ENCODE data around the gene ASB6. TPM values are rescaled to one million over a fixed set of nuclear protein-coding genes. Genes with fewer than 3 reads are reported as not detected.

ASB6 gene
- total and polyA plus RNA-seq, 2 experiments from 2014 or later: 22.9 to 24.1 TPM

DNA sequence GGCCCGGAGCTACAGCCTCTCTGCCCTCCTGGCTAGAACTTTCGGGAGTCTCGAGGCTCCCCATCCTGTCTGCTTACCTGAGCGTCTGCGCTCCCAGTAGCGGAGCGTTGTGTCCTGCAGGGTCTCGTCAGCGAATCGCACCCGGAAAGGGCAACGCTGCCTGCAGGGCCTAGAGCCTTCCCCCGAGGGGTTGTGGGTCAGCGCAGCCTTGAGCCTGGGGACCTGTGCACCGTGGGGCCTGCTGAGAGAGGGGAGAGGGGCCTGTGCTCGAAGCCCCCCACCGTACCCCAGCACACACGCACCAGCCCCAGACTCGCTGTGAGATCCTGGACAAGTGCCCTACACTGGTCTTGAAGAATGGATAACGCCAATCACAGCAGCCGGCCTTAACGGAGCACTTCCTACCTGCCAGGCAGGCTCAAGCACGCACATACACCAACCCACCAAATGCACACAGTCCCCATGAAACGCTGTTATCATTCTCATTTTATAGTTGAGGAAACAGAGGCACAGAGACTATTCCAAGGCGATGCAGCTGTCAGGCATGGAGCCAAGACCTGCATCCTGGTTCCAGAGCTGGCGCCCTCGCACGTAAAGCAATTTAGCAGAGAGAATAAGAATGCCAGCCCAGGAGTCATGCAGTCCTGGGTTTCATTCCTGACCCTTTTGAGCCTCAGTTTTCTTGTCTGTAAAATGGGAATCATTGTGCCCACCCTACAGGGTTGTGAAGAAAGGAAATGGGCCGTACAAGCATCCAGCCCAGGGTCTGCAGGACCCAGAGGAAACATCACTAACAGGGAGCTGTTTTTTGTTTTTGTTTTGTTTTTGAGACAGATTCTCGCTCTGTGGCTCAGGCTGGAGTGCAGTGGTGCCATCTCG lies 26.3 kb downstream of the ASB6 start:
- Histone ChIP-seq H3K9me3 (ENCODE audit: low read depth) (no peaks in the 10 kb centered on the region), H3K4me2 (ENCODE audit: unreplicated experiment) (no peak overlapping the region), H2AFZ (no peak overlapping the region), H3F3A (ENCODE audit: insufficient read depth) (peaks cover 27% of the 10 kb centered on the region), H3K4me1 (ENCODE audit: insufficient read depth) (peaks cover 19% of the 10 kb centered on the region), H4K20me1 (ENCODE audit: insufficient read depth) (no peaks in the 10 kb centered on the region), H3K27ac (no peak overlapping the region), H3K79me2 (ENCODE audit: insufficient read depth) (no peaks in the 10 kb centered on the region), H3K36me3 (ENCODE audit: low read depth) (no peaks in the 10 kb centered on the region), H3K4me3 (no peak overlapping the region), H3K9me2 (ENCODE audit: insufficient read depth) (no peaks in the 10 kb centered on the region), H3K27me3 (replicated peaks; ENCODE audit: insufficient read depth) (no peaks in the 10 kb centered on the region), H3K9ac (no peak overlapping the region)
- WGBS, 2 experiments (ENCODE audit: low coverage in 1 of 2, low lambda C conversion rate in 2 of 2, missing lambda C conversion rate in 2 of 2): 81 to 87% methylated on average over 28 to 30 of the region's 31 CpGs
- TF ChIP-seq EZH2 (IDR thresholded peaks at IDR 0.05; ENCODE audit: insufficient read depth, poor library complexity, severe bottlenecking): no peak
- TF ChIP-seq EZH2phosphoT487 (IDR thresholded peaks at IDR 0.05; ENCODE audit: insufficient read depth, low read depth): no peak
- in situ Hi-C loops (cut with MboI): loop anchor here (5.0 kb wide), 1 partner anchor 483 kb away; no protein-coding TSS in a partner anchor
- no peak for DNase-seq

DNA sequence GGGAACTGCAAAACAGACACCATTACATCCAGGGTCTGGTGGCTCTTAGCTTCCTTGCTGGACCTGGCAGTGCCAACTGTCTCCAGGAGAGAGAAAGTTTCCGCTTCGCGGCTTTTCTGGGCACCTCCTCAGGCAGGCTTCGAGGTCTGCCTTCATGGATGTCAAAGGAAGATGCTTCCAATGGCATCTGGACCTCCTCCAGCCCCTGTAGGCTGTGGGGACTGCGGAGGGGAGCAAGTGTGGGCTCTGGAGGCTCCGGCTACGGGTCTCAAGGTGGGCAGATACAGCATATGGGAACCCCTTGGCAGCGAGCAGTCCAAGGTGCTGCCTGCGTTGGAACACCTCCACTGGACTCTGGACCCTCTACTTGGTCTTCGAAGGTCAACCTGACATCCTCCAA lies 27.0 kb downstream of the ASB6 start:
- Histone ChIP-seq H3K27ac (no peak overlapping the region), H3K79me2 (ENCODE audit: insufficient read depth) (no peaks in the 10 kb centered on the region), H3K36me3 (ENCODE audit: low read depth) (no peaks in the 10 kb centered on the region), H3K9me3 (ENCODE audit: low read depth) (no peaks in the 10 kb centered on the region), H3K27me3 (replicated peaks; ENCODE audit: insufficient read depth) (no peaks in the 10 kb centered on the region), H3K4me2 (ENCODE audit: unreplicated experiment) (no peak overlapping the region), H3K9me2 (ENCODE audit: insufficient read depth) (no peaks in the 10 kb centered on the region), H3K4me3 (no peak overlapping the region), H2AFZ (no peak overlapping the region), H3K4me1 (ENCODE audit: insufficient read depth) (peaks cover 18% of the 10 kb centered on the region), H3F3A (ENCODE audit: insufficient read depth) (peaks cover 27% of the 10 kb centered on the region), H3K9ac (no peak overlapping the region), H4K20me1 (ENCODE audit: insufficient read depth) (no peaks in the 10 kb centered on the region)
- DNase-seq: no peak
- in situ Hi-C loops (cut with MboI): loop anchor here (5.0 kb wide), 1 partner anchor 483 kb away; no protein-coding TSS in a partner anchor
- WGBS, 2 experiments (ENCODE audit: low coverage in 1 of 2, low lambda C conversion rate in 2 of 2, missing lambda C conversion rate in 2 of 2): 92 to 93% methylated on average over 10 of the region's 10 CpGs
- TF ChIP-seq EZH2phosphoT487 (IDR thresholded peaks at IDR 0.05; ENCODE audit: insufficient read depth, low read depth): no peak
- TF ChIP-seq EZH2 (IDR thresholded peaks at IDR 0.05; ENCODE audit: insufficient read depth, poor library complexity, severe bottlenecking): no peak

- Histone ChIP-seq H3K9me2 (ENCODE audit: insufficient read depth) (no peaks in the 10 kb centered on the region), H3K9me3 (ENCODE audit: low read depth) (no peaks in the 10 kb centered on the region), H4K20me1 (ENCODE audit: insufficient read depth) (no peaks in the 10 kb centered on the region), H3F3A (ENCODE audit: insufficient read depth) (peaks cover 23% of the 10 kb centered on the region), H3K36me3 (ENCODE audit: low read depth) (no peaks in the 10 kb centered on the region), H3K27me3 (replicated peaks; ENCODE audit: insufficient read depth) (no peaks in the 10 kb centered on the region), H3K79me2 (ENCODE audit: insufficient read depth) (no peaks in the 10 kb centered on the region), H3K4me2 (ENCODE audit: unreplicated experiment) (no peak overlapping the region), H3K27ac (no peak overlapping the region), H3K9ac (no peak overlapping the region), H2AFZ (no peak overlapping the region), H3K4me1 (ENCODE audit: insufficient read depth) (peaks cover 22% of the 10 kb centered on the region), H3K4me3 (no peak overlapping the region)
- TF ChIP-seq EZH2phosphoT487 (IDR thresholded peaks at IDR 0.05; ENCODE audit: insufficient read depth, low read depth) (no peak), EZH2 (IDR thresholded peaks at IDR 0.05; ENCODE audit: insufficient read depth, poor library complexity, severe bottlenecking) (no peak)
- DNase-seq: no peak
- in situ Hi-C loops (cut with MboI): no loop called here
- WGBS, 2 experiments (ENCODE audit: low coverage in 1 of 2, low lambda C conversion rate in 2 of 2, missing lambda C conversion rate in 2 of 2): 81% methylated on average over 19 of the region's 19 CpGs
Measured at GRCh38 chr9:129613520-129614175, 28.3 kb downstream of the ASB6 start.

GRCh38 chr9:129612815-129613519 lies 29.0 kb downstream of the ASB6 start:
- no peak overlapping the region for H3K9ac ChIP-seq

More at GRCh38 chr9:129612815-129613519, 29.0 kb downstream of the ASB6 start:
- TF ChIP-seq EZH2phosphoT487 (IDR thresholded peaks at IDR 0.05; ENCODE audit: insufficient read depth, low read depth) (no peak), EZH2 (IDR thresholded peaks at IDR 0.05; ENCODE audit: insufficient read depth, poor library complexity, severe bottlenecking) (no peak)
- Histone ChIP-seq H3K4me1 (ENCODE audit: insufficient read depth) (peaks cover 26% of the 10 kb centered on the region), H3F3A (ENCODE audit: insufficient read depth) (peaks cover 25% of the 10 kb centered on the region), H3K4me2 (ENCODE audit: unreplicated experiment) (no peak overlapping the region), H3K27me3 (replicated peaks; ENCODE audit: insufficient read depth) (no peaks in the 10 kb centered on the region), H3K9me2 (ENCODE audit: insufficient read depth) (no peaks in the 10 kb centered on the region), H3K9me3 (ENCODE audit: low read depth) (no peaks in the 10 kb centered on the region), H3K4me3 (no peak overlapping the region), H4K20me1 (ENCODE audit: insufficient read depth) (no peaks in the 10 kb centered on the region), H3K79me2 (ENCODE audit: insufficient read depth) (no peaks in the 10 kb centered on the region), H2AFZ (no peak overlapping the region), H3K36me3 (ENCODE audit: low read depth) (no peaks in the 10 kb centered on the region), H3K27ac (no peak overlapping the region)
- DNase-seq: no peak
- in situ Hi-C loops (cut with MboI): no loop called here
- 83 to 84% methylated on average over 14 to 15 of the region's 15 CpGs for WGBS, 2 experiments (ENCODE audit: low coverage in 1 of 2, low lambda C conversion rate in 2 of 2, missing lambda C conversion rate in 2 of 2)
